H1 (cell line): ENCODE data around the gene RTF1. TPM values are rescaled to one million over a fixed set of nuclear protein-coding genes. Genes with fewer than 3 reads are reported as not detected.

ENCODE experiments used
- CTCF ChIA-PET: fragments of 300-600 bp; sonication (Branson Sonifier 250); formaldehyde crosslinking; loops from one replicate; lab custom pipeline; 2021; ENCODE audit not compliant: partially characterized antibody; lab: Charles Lee
- POLR2A ChIA-PET: fragments of 300-600 bp; sonication (Branson Sonifier 250); formaldehyde crosslinking; loops from one replicate; lab custom pipeline; 2021; ENCODE audit warnings: inconsistent platforms; ENCODE audit not compliant: partially characterized antibody; lab: Charles Lee
- DNase-seq, 2 experiments: peaks; one replicate each; pipeline versions ENCODE4 v3.0.0 to v3.0.0-alpha.2; 2010 to 2022; ENCODE audit warnings: low spot score in 2 of 2, low read depth in 1 of 2, mixed read lengths in 1 of 2
- FAIRE-seq: peaks from 2 replicates; lab custom pipeline; 2011; peaks lifted over from hg19 to GRCh38; lab: Jason Lieb, UNC
- H2AFZ ChIP-seq: 2 replicates; pipeline ENCODE4 v1.8.1; 2012; ENCODE audit warnings: low read length, inconsistent platforms
- H2AK5ac ChIP-seq: 2 replicates; pipeline ENCODE4 v1.6.1; 2013; ENCODE audit warnings: low read depth, low read length
- H2BK120ac ChIP-seq: replicated peaks from 2 replicates; pipeline ENCODE3; 2013; ENCODE audit warnings: low read depth, low read length, inconsistent platforms
- H2BK12ac ChIP-seq: 2 replicates; pipeline ENCODE4 v1.6.1; 2013; ENCODE audit warnings: low read depth, low read length
- H2BK15ac ChIP-seq: 2 replicates; pipeline ENCODE4 v1.6.1; 2013; ENCODE audit warnings: low read length
- H2BK20ac ChIP-seq: 2 replicates; pipeline ENCODE4 v1.6.1; 2013; ENCODE audit warnings: low read length
- H2BK5ac ChIP-seq: 2 replicates; pipeline ENCODE4 v1.6.1; 2013; ENCODE audit warnings: low read depth, low read length
- H3K14ac ChIP-seq: 2 replicates; pipeline ENCODE4 v1.6.1; 2013; ENCODE audit warnings: inconsistent platforms; ENCODE audit not compliant: insufficient read length
- H3K18ac ChIP-seq: 2 replicates; pipeline ENCODE4 v1.6.1; 2013; ENCODE audit warnings: low read length; ENCODE audit errors: extremely low read depth
- H3K23ac ChIP-seq: 2 replicates; pipeline ENCODE4 v1.6.1; 2013; ENCODE audit warnings: inconsistent platforms; ENCODE audit not compliant: insufficient read length
- H3K23me2 ChIP-seq: 2 replicates; pipeline ENCODE4 v1.6.1; 2013; ENCODE audit warnings: low read depth, low read length
- H3K27ac ChIP-seq: 2 replicates; pipeline ENCODE4 v1.6.1; 2011; ENCODE audit warnings: low read depth, low read length, inconsistent platforms
- H3K27me3 ChIP-seq, 4 experiments: replicated peaks in 1 of 4; 1 replicate in 1 of 4; 2 replicates in 3 of 4; pipeline versions ENCODE4 v1.6.1 to v1.8.1; 2011 to 2013; ENCODE audit warnings: low read length in 3 of 4, mild to moderate bottlenecking in 3 of 4, inconsistent platforms in 2 of 4, mixed read lengths in 2 of 4, moderate library complexity in 1 of 4; ENCODE audit not compliant: control insufficient read depth in 3 of 4, insufficient read depth in 3 of 4; ENCODE audit errors: extremely low read depth in 1 of 4
- H3K36me3 ChIP-seq, 4 experiments: 2 replicates each; pipeline versions ENCODE4 v1.6.1 to v1.8.1; 2011 to 2013; ENCODE audit warnings: mild to moderate bottlenecking in 4 of 4, low read length in 3 of 4, moderate library complexity in 2 of 4, control low read depth in 1 of 4, inconsistent platforms in 1 of 4; ENCODE audit not compliant: insufficient read depth in 4 of 4, control insufficient read depth in 2 of 4
- H3K4ac ChIP-seq: replicated peaks from 2 replicates; pipeline ENCODE3; 2013; ENCODE audit warnings: low read length, low read depth, mixed read lengths, inconsistent platforms; ENCODE audit not compliant: insufficient read length
- H3K4me1 ChIP-seq, 4 experiments: replicated peaks in 1 of 4; 1 replicate in 1 of 4; 2 replicates in 3 of 4; pipeline versions ENCODE4 v1.6.1 to v1.8.1; 2011 to 2013; ENCODE audit warnings: low read length in 3 of 4, inconsistent platforms in 2 of 4, mixed read lengths in 1 of 4; ENCODE audit not compliant: insufficient read depth in 4 of 4, control insufficient read depth in 3 of 4
- H3K4me2 ChIP-seq, 2 experiments: 2 replicates each; pipeline versions ENCODE4 v1.6.1 to v1.8.1; 2011 to 2013; ENCODE audit warnings: low read depth in 2 of 2, low read length in 2 of 2, control low read depth in 1 of 2, inconsistent platforms in 1 of 2, mild to moderate bottlenecking in 1 of 2; ENCODE audit not compliant: insufficient read depth in 1 of 2
- H3K4me3 ChIP-seq, 4 experiments: fragments of 200-600, 300-600 bp in 1 of 4; sonication (generic), shearing (Covaris generic), sonication (Bioruptor Twin) in 1 of 4; 2 replicates each; pipeline versions ENCODE4 v1.5.1 to v1.8.1; 2011 to 2016; ENCODE audit warnings: low read length in 4 of 4, low read depth in 3 of 4, control low read depth in 2 of 4, inconsistent platforms in 2 of 4, mild to moderate bottlenecking in 2 of 4, mixed read lengths in 1 of 4, moderate library complexity in 1 of 4; ENCODE audit not compliant: insufficient read depth in 2 of 4; ENCODE audit errors: extremely low read depth in 1 of 4
- H3K56ac ChIP-seq: replicated peaks from 2 replicates; pipeline ENCODE3; 2013; ENCODE audit warnings: low read depth, mild to moderate bottlenecking, mixed read lengths, low read length, inconsistent platforms; ENCODE audit not compliant: insufficient read length
- H3K79me1 ChIP-seq: 2 replicates; pipeline ENCODE4 v1.6.1; 2013; ENCODE audit warnings: low read depth, low read length, control low read depth
- H3K79me2 ChIP-seq, 2 experiments: 2 replicates each; pipeline versions ENCODE4 v1.6.1 to v1.8.1; 2012 to 2013; ENCODE audit warnings: low read length in 2 of 2, mild to moderate bottlenecking in 2 of 2, inconsistent platforms in 1 of 2; ENCODE audit not compliant: insufficient read depth in 2 of 2, control insufficient read depth in 1 of 2
- H3K9ac ChIP-seq, 4 experiments: replicated peaks in 1 of 4; 1 replicate in 1 of 4; 2 replicates in 3 of 4; pipeline versions ENCODE4 v1.6.1 to v1.8.1; 2011 to 2013; ENCODE audit warnings: low read depth in 3 of 4, low read length in 3 of 4, control low read depth in 2 of 4, mild to moderate bottlenecking in 2 of 4, moderate library complexity in 2 of 4, inconsistent platforms in 1 of 4; ENCODE audit errors: extremely low read depth in 1 of 4
- H3K9me3 ChIP-seq, 2 experiments: 2 replicates each; pipeline versions ENCODE4 v1.6.1 to v1.8.1; 2012 to 2013; ENCODE audit warnings: mild to moderate bottlenecking in 2 of 2, moderate library complexity in 2 of 2, control low read depth in 1 of 2, inconsistent platforms in 1 of 2, low read depth in 1 of 2, low read length in 1 of 2, mixed read lengths in 1 of 2; ENCODE audit not compliant: insufficient read depth in 2 of 2
- H4K20me1 ChIP-seq, 2 experiments: replicated peaks in 1 of 2; 2 replicates each; pipeline versions ENCODE3 to v1.8.1; 2011 to 2013; ENCODE audit warnings: inconsistent platforms in 2 of 2, low read length in 2 of 2, mild to moderate bottlenecking in 1 of 2; ENCODE audit not compliant: insufficient read depth in 2 of 2, control insufficient read depth in 1 of 2
- H4K5ac ChIP-seq: 2 replicates; pipeline ENCODE4 v1.6.1; 2013; ENCODE audit warnings: low read length, low read depth, mixed read lengths, inconsistent platforms; ENCODE audit not compliant: insufficient read length
- H4K8ac ChIP-seq: 2 replicates; pipeline ENCODE4 v1.8.0; 2013; ENCODE audit warnings: mild to moderate bottlenecking, moderate library complexity, low read length, inconsistent platforms; ENCODE audit not compliant: insufficient read depth; ENCODE audit errors: extremely low read depth
- H4K91ac ChIP-seq: replicated peaks from 2 replicates; pipeline ENCODE3; 2013; ENCODE audit warnings: low read length, mixed read lengths, inconsistent platforms; ENCODE audit not compliant: insufficient read length
- BACH1 ChIP-seq: IDR thresholded peaks from 2 replicates; pipeline ENCODE4 v1.6.1; 2012; ENCODE audit warnings: low read length, improper control_type of control experiment
- BCL11A ChIP-seq, 2 experiments: IDR thresholded peaks; one replicate each; pipeline ENCODE4 v1.6.1; 2011; ENCODE audit warnings: low read depth in 2 of 2, low read length in 2 of 2, mild to moderate bottlenecking in 2 of 2
- BRCA1 ChIP-seq: IDR thresholded peaks from 2 replicates; pipeline ENCODE4 v1.6.1; 2012; ENCODE audit warnings: low read depth, low read length, improper control_type of control experiment
- CBX5 ChIP-seq: fragments of 300-800, 300-1000 bp; sonication (generic); IDR thresholded peaks from 2 replicates; pipeline ENCODE4 v1.7.1; 2016; ENCODE audit warnings: antibody characterized with exemption, low read length, low read depth
- CHD1 ChIP-seq: IDR thresholded peaks from 2 replicates; pipeline ENCODE4 v1.6.1; 2012; ENCODE audit warnings: low read depth, low read length, improper control_type of control experiment
- EP300 ChIP-seq, 2 experiments: IDR thresholded peaks; 1 replicate in 1 of 2; 2 replicates in 1 of 2; pipeline ENCODE4 v1.6.1; 2011 to 2012; ENCODE audit warnings: low read depth in 2 of 2, low read length in 2 of 2, mild to moderate bottlenecking in 2 of 2, borderline replicate concordance in 1 of 2, inconsistent platforms in 1 of 2, moderate library complexity in 1 of 2
- JUN ChIP-seq: IDR thresholded peaks from 2 replicates; pipeline ENCODE4 v1.6.1; 2011; ENCODE audit warnings: low read depth, mild to moderate bottlenecking, improper control_type of control experiment, low read length
- KDM5A ChIP-seq: fragments of 200-600 bp; IDR thresholded peaks from 2 replicates; pipeline ENCODE4 v1.7.1; 2012; ENCODE audit warnings: mild to moderate bottlenecking, low read length, inconsistent platforms, mixed read lengths
- PHF8 ChIP-seq: fragments of 200-600 bp; sonication (generic); conservative IDR thresholded peaks from 2 replicates; pipeline ENCODE4 v1.7.1; 2012; ENCODE audit warnings: low read depth, mild to moderate bottlenecking, inconsistent platforms, low read length, moderate library complexity
- POLR2AphosphoS5 ChIP-seq: IDR thresholded peaks from 2 replicates; pipeline ENCODE4 v1.6.1; 2011; ENCODE audit warnings: low read depth, low read length
- SIRT6 ChIP-seq: IDR thresholded peaks from one replicate; pipeline ENCODE4 v1.7.1; 2012; ENCODE audit warnings: low read length, inconsistent platforms
- TAF7 ChIP-seq: optimal IDR thresholded peaks from 2 replicates; pipeline ENCODE3; 2011; ENCODE audit warnings: low read depth, mild to moderate bottlenecking, inconsistent platforms, low read length, moderate library complexity, borderline replicate concordance
- YY1 ChIP-seq: IDR thresholded peaks from 2 replicates; pipeline ENCODE4 v1.6.1; 2011; ENCODE audit warnings: low read depth, mild to moderate bottlenecking, low read length
- WGBS, 2 experiments: shearing (Covaris generic) in 1 of 2; methylation state at CpG; one replicate each; pipeline versions ENCODE4 v1.1.6 to v1.1.7; 2013 to 2015; ENCODE audit warnings: low lambda C conversion rate in 2 of 2, mixed read lengths in 2 of 2, inconsistent platforms in 1 of 2, low coverage in 1 of 2, missing lambda C conversion rate in 1 of 2; ENCODE audit not compliant: insufficient replicate concordance in 2 of 2, insufficient coverage in 1 of 2, insufficient read length in 1 of 2; ENCODE audit errors: extremely low coverage in 1 of 2, missing lambda C conversion rate in 1 of 2; 5-methylcytosine and 5-hydroxymethylcytosine counted together
- polyA plus RNA-seq, 7 experiments: library from polyadenylated mRNA; depleted of rRNA in 3 of 7; stranded (reverse) in 5 of 7; unstranded in 2 of 7; fragments of >200 nt in 5 of 7; fragments of 200-250 nt in 2 of 7; gene quantifications; 1 replicate in 5 of 7; 2 replicates in 1 of 7; 4 replicates in 1 of 7; pipeline versions ENCODE4 v1.2.1 to v1.2.3, GENCODE V29; 2011 to 2013; ENCODE audit warnings: missing spikeins in 2 of 7, mixed read lengths in 2 of 7
- total RNA-seq: library from RNA; stranded (reverse); fragmentation: NEBNext Ultra II Directional; extraction: Animal tissue kit (Norgen Biotek cat#: 25700); gene quantifications from 2 replicates; pipeline ENCODE4 v1.2.1, GENCODE V29; 2021
- TF ChIP-seq, protein P1 (sequence below): IDR thresholded peaks from 2 replicates; pipeline ENCODE4 v1.6.1; 2011; ENCODE audit warnings: low read depth, mild to moderate bottlenecking, low read length; ENCODE audit not compliant: insufficient read depth

RTF1 gene
- total and polyA plus RNA-seq, 2 of the 8 experiments (the other 6 are each of a cell fraction or from before 2014, with no cell fraction given): 22.6 to 47.7 TPM

DNA sequence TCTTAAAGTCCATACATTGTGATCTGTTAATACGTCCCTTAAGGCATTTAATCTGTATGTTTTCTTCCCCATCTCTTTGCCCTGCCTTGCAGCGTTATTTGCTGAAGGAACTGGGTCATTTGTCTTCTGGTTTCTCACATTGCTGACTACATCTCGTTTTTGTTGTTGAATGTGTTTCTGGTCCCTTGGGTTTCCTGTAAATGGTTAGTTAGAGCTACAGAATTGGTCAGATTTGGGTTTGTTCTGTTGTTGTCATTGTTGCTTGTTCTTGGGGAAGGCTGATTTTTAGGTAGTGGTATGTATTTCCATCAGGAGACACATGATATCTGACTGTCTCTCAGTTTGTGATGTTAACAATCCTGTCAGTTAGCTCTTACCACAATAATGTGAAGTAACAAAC lies 49.8 kb downstream of the RTF1 start:
- no peak overlapping the region for H3K9ac ChIP-seq
- no peaks in the 10 kb centered on the region for H3K27me3 ChIP-seq
- no peak overlapping the region for H3K4me2 ChIP-seq
- ChIA-PET CTCF (interaction anchor here (0.8 to 4.9 kb wide), 14 partner anchors 8 to 345 kb away, joined by 3 to 46 read pairs (median 10); partner anchors contain the start of gene ITPKA), POLR2A (interaction anchor here (0.9 kb wide), 1 partner anchor 63 kb away, joined by 3 read pairs; no protein-coding TSS in a partner anchor)
- no peak overlapping the region for H3K23ac ChIP-seq
- H3K79me2 ChIP-seq: no peaks in the 10 kb centered on the region
- H3K4ac ChIP-seq: no peak overlapping the region
- no peak overlapping the region for H2BK12ac ChIP-seq
- no peak overlapping the region for H3K27ac ChIP-seq
- H3K56ac ChIP-seq: no peak overlapping the region
- no peak for FAIRE-seq
- no peak overlapping the region for H3K18ac ChIP-seq
- no peak overlapping the region for H2BK20ac ChIP-seq
- no peak overlapping the region for H3K14ac ChIP-seq
- H4K91ac ChIP-seq: no peak overlapping the region
- no peak overlapping the region for H2AFZ ChIP-seq
- DNase-seq: no peak
- H3K23me2 ChIP-seq: no peaks in the 10 kb centered on the region; the same call in 1 of the 2 replicates
- H4K5ac ChIP-seq: no peak overlapping the region
- no peak overlapping the region for H2BK120ac ChIP-seq
- no peaks in the 10 kb centered on the region for H3K79me1 ChIP-seq
- WGBS, 2 experiments: 90% methylated on average over 3 of the region's 3 CpGs; no CpG with 5 or more reads in 1 of the 2 experiments
- no peak overlapping the region for H4K8ac ChIP-seq
- no peak overlapping the region for H3K4me3 ChIP-seq
- peaks cover 0 to 4% of the 10 kb centered on the region in 2 experiments for H4K20me1 ChIP-seq
- no peaks in the 10 kb centered on the region for H3K4me1 ChIP-seq
- H2BK5ac ChIP-seq: no peak overlapping the region
- H3K36me3 ChIP-seq: peaks cover 8 to 52% (median 34%) of the 10 kb centered on the region in 4 experiments
- H3K9me3 ChIP-seq: no peaks in the 10 kb centered on the region
- no peak overlapping the region for H2BK15ac ChIP-seq
- TF ChIP-seq JUN (no peak), SIRT6 (no peak), POLR2AphosphoS5 (no peak), KDM5A (no peak), BRCA1 (no peak), CHD1 (no peak), PHF8 (no peak), YY1 (no peak), TAF7 (no peak), BCL11A (IDR thresholded peaks at IDR 0.05; ENCODE audit: low read depth in 2 of 2, low read length in 2 of 2) (no peak), CBX5 (no peak), EP300 (IDR thresholded peaks at IDR 0.05; ENCODE audit: borderline replicate concordance in 1 of 2, low read depth in 2 of 2, low read length in 2 of 2) (no peak), BACH1 (no peak)
- TF ChIP-seq, protein P1, sequence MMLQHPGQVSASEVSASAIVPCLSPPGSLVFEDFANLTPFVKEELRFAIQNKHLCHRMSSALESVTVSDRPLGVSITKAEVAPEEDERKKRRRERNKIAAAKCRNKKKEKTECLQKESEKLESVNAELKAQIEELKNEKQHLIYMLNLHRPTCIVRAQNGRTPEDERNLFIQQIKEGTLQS: no peak
- no peak overlapping the region for H2AK5ac ChIP-seq
